Measurements from ENCODE around the gene MYCN. TPM values are rescaled to one million over a fixed set of nuclear protein-coding genes. Genes with fewer than 3 reads are reported as not detected.

The MYCN gene
- polyA plus RNA-seq, 1 experiment, result not detected

DNA sequence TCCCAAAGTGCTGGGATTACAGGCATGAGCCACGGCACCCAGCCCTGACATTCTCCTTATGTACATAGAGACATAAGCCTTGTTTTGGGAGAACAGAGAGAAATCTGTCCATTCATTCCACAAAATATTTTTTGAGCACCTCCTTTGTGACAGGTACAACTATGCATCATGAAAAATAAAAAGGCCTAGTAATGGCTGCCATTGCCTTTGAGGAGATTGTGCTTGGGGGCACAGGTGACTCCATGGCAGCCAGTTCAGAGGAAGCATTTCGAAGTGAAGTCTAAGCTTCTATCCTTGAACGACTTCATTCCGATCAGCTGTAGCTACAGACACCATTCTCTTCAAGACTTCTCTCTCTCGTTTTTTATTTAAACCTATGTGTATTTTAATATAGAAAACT is 10.5 kb upstream of the MYCN start:
- peaks cover 10% of the 10 kb centered on the region; the same call in 1 of the 2 replicates for H3K9me3 ChIP-seq (ENCODE audit: control insufficient read depth, insufficient read depth, low read length)
- ChIA-PET POLR2A (no interaction called here), CTCF (no interaction called here)
- DNase-seq (ENCODE audit: low read depth, low spot score), result no peak
- H3K27me3 ChIP-seq (ENCODE audit: control insufficient read depth, insufficient read depth, low read length), result no peaks in the 10 kb centered on the region
- no peak overlapping the region for H3K27ac ChIP-seq (ENCODE audit: low read depth, low read length)
- no peak overlapping the region for H3K4me3 ChIP-seq (ENCODE audit: low read depth, low read length)
- TF ChIP-seq, protein P1, sequence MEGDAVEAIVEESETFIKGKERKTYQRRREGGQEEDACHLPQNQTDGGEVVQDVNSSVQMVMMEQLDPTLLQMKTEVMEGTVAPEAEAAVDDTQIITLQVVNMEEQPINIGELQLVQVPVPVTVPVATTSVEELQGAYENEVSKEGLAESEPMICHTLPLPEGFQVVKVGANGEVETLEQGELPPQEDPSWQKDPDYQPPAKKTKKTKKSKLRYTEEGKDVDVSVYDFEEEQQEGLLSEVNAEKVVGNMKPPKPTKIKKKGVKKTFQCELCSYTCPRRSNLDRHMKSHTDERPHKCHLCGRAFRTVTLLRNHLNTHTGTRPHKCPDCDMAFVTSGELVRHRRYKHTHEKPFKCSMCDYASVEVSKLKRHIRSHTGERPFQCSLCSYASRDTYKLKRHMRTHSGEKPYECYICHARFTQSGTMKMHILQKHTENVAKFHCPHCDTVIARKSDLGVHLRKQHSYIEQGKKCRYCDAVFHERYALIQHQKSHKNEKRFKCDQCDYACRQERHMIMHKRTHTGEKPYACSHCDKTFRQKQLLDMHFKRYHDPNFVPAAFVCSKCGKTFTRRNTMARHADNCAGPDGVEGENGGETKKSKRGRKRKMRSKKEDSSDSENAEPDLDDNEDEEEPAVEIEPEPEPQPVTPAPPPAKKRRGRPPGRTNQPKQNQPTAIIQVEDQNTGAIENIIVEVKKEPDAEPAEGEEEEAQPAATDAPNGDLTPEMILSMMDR (IDR thresholded peaks at IDR 0.05; ENCODE audit: low read depth, low read length), result no peak

DNA sequence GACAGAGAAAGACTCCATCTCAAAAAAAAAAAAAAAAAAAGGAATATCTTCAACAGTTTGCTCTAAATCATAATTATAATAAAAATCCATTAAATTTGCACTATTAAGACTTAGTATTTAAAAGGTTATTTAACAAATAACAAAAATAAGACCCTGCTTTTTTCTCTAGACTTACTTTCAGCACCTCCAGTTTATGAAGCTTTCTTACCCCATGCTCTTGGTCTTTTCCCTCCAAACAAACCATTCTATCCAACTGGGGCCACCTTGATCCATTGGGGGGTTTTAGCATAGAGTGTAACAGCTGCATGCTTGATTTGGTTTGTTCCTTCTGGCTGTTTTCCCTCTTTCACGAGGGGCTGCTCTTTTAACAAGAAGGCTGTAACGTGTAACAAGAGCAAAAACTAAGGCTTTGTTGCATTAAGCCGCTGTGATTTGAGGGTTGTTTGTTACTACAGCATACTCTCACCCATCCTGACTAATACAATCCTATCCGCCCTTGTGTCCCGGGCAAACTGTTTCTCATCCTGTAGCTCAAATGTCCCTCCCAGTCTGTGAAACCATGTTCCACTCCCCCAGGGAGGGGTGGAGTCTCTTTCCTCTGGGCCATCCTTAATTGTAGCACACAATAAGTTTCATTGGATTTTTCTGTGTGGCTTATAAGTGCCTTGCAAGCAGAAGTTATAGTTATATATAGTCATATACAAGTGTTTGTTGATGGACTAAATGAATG is 9.6 kb upstream of the MYCN start:
- no peaks in the 10 kb centered on the region for H3K27me3 ChIP-seq (ENCODE audit: control insufficient read depth, insufficient read depth, low read length)
- ChIA-PET POLR2A (no interaction called here), CTCF (no interaction called here)
- no peak overlapping the region for H3K4me3 ChIP-seq (ENCODE audit: low read depth, low read length)
- TF ChIP-seq, protein P1 (IDR thresholded peaks at IDR 0.05; ENCODE audit: low read depth, low read length), result no peak
- no peak for DNase-seq (ENCODE audit: low read depth, low spot score)
- H3K9me3 ChIP-seq (ENCODE audit: control insufficient read depth, insufficient read depth, low read length), result peaks cover 10% of the 10 kb centered on the region; the same call in 1 of the 2 replicates
- no peak overlapping the region for H3K27ac ChIP-seq (ENCODE audit: low read depth, low read length)

DNA sequence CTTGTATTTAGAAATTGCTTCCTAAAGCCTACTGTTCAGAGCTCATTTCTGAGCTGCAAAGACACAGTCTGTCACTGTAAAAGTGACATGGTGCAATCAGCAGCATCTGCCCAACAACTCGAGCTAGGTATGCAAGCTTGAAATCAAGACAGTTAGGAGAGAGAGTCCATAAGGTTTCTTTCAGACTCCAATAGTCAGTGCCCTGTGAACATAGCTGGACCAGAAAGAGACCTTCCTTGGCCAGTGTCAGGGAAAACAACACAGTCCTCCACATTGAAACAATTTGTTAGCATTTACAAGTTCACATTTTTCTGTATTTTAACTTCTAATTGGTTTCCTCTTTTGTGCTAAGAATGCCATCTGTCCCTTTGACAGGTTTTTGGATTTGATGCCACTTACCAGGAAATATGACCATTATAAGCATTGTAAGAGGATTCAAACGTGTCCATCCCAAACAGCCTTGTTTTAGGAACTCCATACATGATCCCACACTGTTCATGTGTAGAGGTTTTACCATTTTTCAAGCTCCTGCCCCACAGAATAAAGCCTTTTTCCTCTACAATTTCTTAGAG is 8.9 kb upstream of the MYCN start:
- TF ChIP-seq, protein P1 (IDR thresholded peaks at IDR 0.05; ENCODE audit: low read depth, low read length), result no peak
- Histone ChIP-seq H3K9me3 (ENCODE audit: control insufficient read depth, insufficient read depth, low read length) (peaks cover 10% of the 10 kb centered on the region; the same call in 1 of the 2 replicates), H3K27me3 (ENCODE audit: control insufficient read depth, insufficient read depth, low read length) (no peaks in the 10 kb centered on the region), H3K4me3 (ENCODE audit: low read depth, low read length) (no peak overlapping the region), H3K27ac (ENCODE audit: low read depth, low read length) (no peak overlapping the region)
- DNase-seq (ENCODE audit: low read depth, low spot score), result no peak
- ChIA-PET POLR2A (no interaction called here), CTCF (no interaction called here)

DNA sequence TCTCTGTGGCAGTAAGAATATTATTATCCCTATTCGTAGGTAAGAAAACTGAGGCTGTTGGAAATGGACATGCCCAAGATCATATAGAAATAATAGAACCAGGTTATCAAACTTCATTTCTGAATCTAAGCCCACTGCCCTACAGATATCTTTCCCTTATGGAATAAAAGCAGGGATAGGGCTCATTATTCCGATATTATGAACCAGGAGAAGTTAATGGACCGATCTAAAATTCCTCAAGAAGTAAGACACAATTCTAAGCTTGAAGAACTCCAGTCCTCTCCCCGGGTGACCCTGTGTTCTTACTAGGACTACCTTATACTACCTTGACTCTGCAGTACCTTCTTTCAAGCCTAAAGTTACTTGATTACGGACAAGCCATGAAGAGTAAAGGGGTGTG is 8.4 kb upstream of the MYCN start:
- peaks cover 10% of the 10 kb centered on the region; the same call in 1 of the 2 replicates for H3K9me3 ChIP-seq (ENCODE audit: control insufficient read depth, insufficient read depth, low read length)
- H3K27ac ChIP-seq (ENCODE audit: low read depth, low read length), result no peak overlapping the region
- TF ChIP-seq, protein P1 (IDR thresholded peaks at IDR 0.05; ENCODE audit: low read depth, low read length), result no peak
- ChIA-PET POLR2A (no interaction called here), CTCF (no interaction called here)
- H3K4me3 ChIP-seq (ENCODE audit: low read depth, low read length), result no peak overlapping the region
- DNase-seq (ENCODE audit: low read depth, low spot score), result no peak
- H3K27me3 ChIP-seq (ENCODE audit: control insufficient read depth, insufficient read depth, low read length), result no peaks in the 10 kb centered on the region

DNA sequence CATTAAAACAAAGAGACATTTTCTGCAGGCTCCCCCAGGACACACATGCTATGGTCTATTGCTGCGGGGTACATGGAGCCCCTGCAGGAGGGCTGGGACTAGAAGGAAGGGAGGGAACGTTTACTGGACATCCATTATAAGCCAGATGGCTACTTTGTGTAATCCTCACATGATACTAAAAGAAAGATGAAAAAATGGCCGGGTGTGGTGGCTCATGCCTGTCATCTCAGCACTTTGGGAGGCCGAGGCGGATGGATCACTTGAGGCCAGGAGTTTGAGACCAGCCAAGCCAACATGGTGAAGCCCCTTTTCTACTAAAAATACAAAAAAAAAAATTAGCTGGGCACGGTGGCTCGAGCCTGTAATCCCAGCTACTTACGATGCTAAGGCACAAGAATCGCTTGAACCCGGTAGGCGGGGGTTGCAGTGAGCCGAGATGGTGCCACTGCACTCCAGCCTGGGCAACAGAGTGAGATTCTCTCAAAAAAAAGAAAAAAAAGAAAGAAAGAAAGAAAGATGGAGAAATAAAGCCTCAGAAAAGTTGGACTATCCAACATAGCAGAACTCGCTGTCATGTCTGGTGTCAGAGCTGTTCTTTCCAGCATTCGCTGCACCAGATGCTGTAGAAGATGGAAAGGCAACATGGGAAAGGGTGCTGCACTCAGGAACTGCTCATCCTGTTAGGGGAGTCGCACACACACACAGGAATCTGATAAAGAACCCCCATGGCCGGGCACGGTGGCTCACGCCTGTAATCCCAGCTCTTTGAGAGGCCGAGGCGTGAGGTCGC is 7.8 kb upstream of the MYCN start:
- no peak for DNase-seq (ENCODE audit: low read depth, low spot score)
- POLR2A ChIA-PET, result no interaction called here
- Histone ChIP-seq H3K9me3 (ENCODE audit: control insufficient read depth, insufficient read depth, low read length) (peaks cover 8% of the 10 kb centered on the region; the same call in 1 of the 2 replicates), H3K27ac (ENCODE audit: low read depth, low read length) (no peak overlapping the region), H3K27me3 (ENCODE audit: control insufficient read depth, insufficient read depth, low read length) (no peaks in the 10 kb centered on the region), H3K4me3 (ENCODE audit: low read depth, low read length) (no peak overlapping the region)
- TF ChIP-seq, protein P1 (IDR thresholded peaks at IDR 0.05; ENCODE audit: low read depth, low read length), result no peak
- CTCF ChIA-PET, result no interaction called here
